Tongue (tissue), 2 donors: ENCODE results near the gene ESYT2. TPM values are rescaled to one million over a fixed set of nuclear protein-coding genes. Genes with fewer than 3 reads are reported as not detected.
A peak's percentile ranks its signal among the peaks of the same experiment; 100 is the strongest.

Experiments
- DNase-seq: peaks from one replicate; pipeline ENCODE4 v3.0.0-alpha.2; 2015
- total RNA-seq: library from RNA; depleted of rRNA; stranded (reverse); fragments of >200 nt; gene quantifications from one replicate; pipeline ENCODE4 v1.2.3, GENCODE V29; 2014

ESYT2 gene
- total RNA-seq, 1 donor from 2014 or later = 119 TPM

DNA sequence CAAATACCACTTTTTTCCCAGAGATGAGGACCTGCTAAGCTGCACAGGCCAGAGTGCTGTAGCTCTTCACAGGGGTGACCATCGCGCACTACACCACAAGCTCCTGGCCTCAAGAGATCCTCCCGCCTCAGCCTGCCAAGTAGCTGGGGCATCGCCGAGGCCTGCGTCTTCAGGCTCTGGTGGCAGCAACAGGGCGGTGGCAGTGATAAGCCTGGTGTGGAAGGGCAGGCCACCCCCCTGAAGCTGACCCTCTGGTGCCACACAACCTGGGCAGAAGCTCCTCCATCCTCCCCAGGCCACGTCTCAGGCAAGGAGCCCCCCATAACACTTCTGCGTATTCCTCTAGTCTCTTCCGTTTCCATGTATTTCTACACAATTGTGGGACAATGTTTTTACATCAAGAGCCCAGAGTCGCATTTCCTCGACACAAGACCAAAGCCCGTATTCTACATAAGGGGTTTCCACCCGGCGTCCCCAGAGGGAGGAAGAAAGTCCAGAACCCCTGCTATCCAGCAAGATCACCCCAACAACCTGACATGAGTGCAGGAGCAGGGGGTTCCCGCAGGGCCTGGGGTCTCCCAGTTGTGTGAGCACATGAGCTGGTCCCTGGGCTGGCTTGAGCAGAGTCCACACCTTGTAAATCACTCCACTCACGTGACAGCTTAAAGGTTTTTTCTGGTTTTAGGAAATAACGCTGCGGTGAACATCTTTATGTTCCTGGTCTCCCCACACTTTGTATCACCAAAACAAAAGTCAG lies 87.1 kb downstream of the ESYT2 start:
- DNase-seq = no peak

DNA sequence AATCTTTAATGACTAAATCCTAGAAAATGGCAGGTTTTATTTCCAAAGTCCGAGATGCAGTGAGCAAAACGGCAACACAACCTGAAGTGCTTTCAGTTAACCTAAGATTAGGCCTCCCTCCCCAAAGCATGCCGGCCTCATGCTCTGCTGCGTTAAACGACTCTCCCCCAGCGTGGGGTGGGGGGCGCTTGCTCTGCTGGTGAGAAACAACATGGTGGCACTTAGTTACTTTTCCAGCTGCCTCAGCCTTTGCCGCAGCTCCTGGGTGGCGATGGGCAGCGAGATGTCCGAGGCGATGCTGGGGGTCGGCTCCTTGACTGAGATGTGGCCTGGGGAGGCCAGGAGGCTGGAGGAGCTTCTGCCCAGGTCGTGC lies 88.0 kb downstream of the ESYT2 start:
- DNase-seq = no peak

DNA sequence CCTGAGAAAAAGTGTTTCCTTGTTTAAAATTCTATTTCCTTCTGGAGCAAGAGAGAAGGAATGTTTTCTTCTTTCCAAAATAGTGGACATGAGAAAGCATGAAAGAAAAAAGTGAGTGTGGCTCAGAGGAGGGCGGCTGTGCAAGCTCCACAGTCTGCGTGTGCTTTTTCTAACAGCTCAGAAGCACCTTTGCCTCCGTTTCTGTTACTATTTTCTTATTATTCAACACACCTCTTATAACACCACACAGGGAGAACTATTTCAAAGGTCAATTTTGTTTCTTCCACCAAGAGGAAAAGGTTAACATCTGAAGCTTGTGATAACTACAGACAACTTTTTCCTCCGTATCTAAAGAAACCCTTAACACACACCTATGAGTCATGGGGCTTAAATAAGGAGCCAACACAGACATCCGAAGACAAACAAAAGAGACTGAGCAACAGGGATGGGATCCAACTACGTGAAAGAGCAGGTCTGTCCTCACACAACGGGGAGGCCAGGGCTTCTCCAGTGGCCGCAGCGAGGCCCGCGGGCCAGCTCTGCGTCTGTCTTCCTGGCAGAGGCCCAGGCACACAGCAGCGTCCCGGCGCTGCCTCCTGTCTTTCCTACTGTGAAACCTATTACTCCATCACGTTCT lies 88.5 kb downstream of the ESYT2 start:
- DNase-seq = no peak

DNA sequence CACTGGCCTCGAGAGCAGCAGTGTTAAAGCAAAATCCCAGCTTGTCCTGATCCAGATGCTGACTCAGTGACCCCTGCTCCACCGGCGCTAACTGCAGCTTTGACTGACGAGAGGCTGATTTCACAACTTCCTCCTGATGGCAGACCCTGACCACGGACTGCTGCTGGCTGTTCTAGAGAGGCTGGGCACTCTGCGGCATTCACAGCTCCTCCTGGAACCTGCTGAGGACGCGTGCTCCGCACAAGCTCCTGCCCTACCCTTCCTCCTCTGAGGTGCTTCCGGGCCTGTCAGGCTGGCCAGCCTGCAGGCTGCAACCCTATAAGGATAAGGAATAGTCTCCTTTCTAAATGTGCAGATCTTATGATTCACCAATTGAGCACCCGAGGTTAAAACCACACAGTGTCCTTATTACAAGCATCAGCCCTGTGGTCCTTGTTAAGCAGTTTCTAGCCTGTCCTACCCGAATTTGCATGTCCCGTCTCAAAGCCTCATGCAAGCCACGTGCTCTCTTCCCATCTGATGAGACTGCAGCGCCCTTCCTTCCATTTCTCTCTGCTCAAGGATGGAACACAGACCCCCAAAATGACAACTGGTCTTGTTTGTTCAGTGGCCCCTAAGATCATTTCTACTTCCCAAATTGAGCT lies 89.2 kb downstream of the ESYT2 start:
- DNase-seq = no peak

DNA sequence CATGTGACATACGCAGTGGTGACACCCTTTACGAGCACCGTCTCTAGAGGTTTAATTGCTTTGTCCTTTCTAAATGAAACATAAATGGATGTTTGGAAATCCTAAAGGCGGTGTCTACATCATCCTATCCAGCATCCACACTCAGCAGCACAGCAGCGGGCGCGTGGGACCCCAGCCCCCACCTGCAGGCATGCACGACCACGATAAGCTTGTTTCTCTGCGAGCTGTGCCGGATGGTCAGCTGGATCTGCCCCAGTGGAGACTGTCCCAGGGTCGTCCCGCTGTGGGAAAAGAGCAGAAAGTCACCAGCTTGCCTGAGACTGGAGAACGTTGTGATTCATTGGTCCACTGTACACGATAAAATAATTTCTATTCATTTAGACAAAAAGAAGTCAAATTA lies 90.5 kb downstream of the ESYT2 start:
- no peak for DNase-seq

DNA sequence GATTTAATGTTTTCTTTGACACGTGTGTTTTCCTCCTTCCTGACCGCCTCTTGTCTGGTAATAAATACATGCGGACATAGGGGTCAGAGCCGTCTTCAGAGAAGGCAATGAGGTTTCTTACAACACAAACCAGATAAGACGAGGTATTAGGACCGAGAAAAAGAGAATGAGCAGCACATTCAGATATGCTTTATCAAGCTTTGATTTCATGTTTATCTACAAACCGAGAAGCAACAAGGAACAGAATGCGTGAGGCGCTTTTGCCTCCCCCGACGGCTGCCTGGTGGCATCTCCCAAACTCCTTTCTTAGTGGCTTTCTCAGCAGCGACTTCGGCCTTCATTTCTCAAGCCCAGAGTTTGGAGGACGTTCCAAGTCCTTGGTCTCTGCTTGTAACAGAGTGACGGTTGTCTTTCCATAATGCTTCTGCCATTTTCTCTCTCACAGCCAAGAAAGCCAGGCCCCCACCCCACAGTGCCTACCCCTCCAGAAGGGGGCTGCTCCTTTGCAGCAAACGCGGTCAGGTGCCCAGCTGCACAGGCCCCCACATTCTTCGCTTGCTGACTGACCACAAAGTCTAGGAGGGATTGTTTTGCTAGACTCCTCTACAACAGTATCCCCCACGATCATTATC lies 92.1 kb downstream of the ESYT2 start:
- no peak for DNase-seq

DNA sequence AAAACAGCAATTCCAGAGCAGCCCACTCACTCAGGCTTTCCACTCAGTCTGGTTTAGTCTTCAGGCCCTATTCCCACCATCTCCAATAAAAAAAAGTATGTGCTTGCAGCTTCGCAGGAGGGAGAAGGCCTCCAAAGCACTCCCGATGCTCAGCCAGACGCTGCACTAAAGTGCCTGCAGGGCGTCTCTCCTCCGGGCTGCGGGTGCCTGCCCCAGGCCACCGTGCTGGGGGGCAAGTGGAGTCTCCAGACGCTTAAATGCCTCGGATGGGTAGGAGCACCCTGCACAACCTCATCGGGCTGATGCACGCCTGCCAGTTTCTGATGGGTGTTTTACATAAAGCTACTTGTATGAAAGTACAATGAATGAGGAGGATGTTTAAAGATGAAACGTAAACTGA lies 93.4 kb downstream of the ESYT2 start:
- no peak for DNase-seq

DNA sequence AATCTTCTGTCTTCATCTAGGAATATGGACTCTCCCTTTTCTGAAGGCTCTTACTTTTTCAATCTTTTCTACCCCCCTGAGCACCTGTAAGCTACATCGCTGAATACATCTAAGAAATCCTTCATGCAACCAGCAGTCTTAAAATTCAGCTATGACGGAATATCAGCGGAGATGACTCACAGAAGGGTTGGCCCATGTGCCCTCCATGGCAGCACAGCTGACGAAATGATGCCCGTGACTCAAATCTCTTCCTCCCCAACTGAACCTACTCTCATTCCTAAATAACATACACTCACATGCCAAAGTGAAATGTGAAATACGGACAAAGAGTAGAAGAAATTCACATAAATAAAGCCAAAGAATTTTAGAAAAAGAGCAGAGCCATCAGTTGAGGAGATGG lies 94.4 kb downstream of the ESYT2 start:
- DNase-seq = no peak

DNA sequence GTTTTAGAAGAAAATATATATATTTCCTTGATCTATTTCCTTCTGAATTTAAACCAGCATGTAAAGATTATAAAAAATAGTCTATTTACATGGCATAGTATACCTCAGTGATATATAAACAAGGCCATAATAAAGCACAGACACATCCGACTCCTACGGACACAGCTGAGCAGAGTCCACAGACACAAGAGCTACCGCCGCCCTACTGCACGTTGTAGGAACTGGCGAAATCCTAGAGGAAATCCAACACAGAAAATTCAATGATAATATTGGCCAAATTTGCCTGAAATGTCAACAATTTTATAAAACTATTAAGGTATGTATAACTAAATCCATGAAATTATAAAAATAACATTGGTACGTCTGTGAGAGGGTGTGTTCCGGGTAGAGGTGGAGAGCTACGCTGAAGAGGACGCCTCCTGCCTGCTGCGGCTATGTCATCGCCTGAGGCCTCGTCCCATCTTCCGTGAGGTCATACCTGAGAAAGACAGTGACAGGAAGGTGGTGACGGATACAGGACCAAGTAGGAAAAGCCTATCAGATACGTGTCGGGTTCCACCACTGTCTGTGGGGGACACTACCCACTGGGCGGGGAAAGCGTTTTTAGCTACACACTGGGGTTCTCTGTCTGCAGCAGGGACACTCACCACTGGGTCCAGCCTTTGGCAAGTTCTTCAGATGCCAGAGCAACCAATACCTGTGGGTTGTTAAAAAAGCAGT lies 95.4 kb downstream of the ESYT2 start:
- DNase-seq = no peak

DNA sequence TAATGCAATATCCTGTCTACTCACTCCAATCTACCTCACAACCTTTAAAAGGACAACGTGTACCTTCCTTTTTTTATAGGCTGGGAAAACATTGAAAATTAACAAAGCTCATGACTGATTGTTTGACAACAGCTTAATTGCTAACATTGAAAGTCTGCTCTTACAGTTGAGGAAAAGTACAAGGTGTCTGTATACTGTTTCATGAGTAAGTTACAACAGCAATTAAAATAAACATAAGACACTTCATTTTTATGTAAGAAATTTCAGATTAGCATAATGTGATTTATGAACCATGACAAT lies 96.1 kb downstream of the ESYT2 start:
- no peak for DNase-seq

DNA sequence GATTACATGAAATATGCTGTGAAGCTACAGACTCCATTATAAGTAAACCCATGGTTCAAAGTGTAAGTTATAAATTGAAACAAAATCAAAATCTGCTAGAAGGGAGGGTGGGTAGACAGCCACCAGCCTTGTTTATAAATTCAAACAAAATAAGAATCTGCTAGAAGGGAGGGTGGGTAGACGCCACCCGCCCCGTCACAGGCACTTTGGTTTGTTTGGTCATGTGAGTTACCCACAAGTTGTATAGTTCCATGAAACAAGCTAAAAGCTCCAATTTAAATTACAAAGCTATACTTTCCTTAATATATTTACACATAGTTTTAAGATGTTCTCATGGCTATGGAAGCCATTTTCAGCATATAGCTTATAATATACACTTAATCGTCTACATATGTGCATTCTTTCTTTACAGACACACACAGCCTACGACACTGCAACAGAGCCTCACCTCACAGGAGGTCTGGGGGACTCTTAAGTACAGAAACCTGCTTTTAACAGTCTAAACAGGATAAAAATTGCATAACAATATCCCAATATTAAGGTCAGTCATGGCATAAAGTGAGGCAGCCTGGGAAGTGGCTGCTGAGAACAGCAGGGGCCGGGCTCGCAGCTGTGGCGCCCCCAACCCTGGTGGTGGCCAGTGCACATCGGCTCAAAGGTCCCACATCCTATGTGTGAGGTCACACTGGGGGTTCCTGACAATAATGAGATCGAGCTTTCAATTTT lies 96.7 kb downstream of the ESYT2 start:
- DNase-seq = no peak

DNA sequence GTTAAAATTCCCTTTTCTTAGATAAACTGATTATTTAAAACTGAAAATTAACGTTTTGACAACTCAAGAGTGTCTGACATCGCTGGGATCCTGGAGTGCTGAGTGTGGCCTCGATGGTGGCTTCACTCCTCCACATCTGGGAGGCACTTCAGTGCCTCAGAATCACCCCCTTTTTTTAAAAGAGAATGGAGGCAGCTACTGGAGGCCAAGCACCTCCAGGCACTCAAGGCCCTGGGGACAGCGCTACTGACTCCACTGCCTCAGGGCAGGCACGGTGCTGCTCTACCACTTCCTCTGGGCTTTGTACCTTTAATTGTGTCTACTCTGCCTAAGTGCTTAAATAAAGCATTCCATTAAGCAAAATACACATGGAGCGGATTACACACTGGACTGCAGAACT lies 97.5 kb downstream of the ESYT2 start:
- DNase-seq = no peak

DNA sequence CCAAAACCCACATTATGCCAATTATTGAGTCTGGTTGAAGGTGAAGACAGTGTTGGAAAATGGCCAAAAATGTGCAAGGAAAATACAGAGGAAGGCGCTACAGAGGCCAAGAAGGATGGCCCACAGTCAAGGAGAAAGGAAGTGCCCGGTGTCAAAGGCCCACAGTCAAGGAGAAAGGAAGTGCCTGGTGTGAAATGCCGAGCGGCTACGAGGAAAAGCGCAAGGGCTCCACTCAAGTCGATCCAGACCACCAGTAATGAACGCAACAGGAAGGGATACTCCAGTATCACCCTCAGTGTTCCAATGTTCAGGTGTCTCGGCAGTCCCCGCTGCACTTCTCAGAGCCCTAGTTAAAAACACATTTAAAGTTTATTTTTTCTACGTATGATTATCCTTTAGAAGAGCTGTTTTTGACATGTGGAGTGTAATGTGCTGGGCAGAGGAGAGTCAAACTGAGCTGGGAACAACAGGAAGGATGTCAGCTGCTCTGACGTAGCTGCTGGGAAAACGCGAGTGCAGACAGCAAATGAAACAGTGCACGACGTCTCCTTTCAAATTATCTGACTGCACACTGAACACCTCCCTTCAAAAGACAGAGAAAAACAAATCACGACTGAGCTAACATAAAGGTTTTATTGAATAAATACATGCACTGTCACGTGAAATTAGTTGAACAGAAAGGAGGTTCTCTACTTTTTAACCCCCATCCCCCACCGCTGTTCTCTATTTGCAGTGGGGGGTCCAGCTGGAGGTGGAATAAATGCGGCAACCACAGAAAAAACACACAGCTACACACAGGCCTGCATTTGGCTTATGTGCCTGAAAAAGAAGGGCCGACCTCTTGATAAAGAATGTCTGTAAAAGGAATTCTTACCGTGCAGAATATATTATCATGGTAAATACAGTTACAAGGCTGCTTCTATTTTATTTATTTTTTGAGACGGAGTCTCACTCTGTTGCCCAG lies 98.6 kb downstream of the ESYT2 start:
- DNase-seq = peak; percentile 47

DNA sequence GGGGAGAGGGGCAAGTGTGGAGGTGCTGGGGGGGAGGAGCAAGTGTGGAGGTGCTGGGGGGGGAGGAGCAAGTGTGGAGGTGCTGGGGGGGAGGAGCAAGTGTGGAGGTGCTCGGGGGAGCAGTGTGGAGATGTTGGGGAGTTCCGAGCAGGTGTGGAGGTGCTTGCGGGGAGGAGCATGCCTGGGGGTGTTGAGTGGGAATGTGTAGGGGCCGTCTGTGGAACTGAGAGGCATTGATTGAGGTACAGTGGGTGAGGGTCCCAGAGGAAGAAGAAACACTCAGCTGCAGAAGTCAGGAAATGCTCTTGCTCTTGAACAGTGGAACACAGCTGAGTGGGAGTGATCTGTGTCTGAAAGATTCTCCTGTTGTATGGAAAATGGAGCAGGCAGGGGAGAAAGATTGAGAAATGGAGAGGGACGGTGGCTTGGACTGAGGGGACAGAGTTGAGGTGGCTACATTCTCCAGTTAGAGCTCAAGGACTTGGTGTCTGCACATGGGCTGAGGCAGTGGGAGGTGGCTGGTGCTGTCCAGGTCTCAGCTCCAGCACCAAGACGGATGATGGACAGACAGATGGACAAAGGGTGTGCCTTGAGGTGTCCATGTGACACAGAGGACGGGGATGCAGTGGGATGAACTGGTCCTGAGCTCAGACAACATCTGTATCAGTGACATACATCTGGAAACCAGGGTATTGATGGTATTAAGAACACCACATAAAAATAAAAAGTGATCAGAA lies 99.5 kb downstream of the ESYT2 start:
- no peak for DNase-seq

DNA sequence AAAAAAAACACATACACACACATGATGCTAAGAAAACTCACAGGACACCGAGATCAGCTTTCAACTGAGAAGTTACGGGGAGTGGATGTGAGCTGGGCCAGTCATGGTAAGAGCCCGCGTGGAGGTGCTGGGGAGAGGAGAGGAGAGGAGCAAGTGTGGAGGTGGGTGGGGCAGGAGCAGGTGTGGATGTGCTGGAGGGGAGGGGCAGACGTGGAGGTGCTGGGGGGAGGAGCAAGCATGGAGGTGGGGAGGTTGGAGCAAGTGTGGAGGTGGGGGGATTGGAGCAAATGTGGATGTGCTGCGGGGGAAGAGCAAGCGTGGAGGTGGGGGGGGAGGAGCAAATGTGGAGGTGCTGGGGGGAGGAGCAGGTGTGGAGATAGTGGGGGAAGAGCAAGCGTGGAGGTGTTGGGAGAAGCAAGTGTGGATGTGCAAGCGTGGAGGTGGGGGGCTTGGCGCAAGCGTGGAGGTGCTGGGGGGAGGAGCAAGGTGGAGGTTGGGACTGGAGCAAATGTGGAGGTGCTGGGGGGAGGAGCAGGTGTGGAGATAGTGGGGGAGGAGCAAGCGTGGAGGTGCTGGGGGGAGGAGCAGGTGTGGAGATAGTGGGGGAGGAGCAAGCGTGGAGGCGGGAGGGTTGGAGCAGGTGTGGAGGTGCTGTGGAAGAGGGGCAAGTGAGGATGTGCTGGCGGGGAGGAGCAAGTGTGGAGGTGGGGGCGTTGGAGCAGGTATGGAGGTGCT lies 100.2 kb downstream of the ESYT2 start:
- DNase-seq = no peak

DNA sequence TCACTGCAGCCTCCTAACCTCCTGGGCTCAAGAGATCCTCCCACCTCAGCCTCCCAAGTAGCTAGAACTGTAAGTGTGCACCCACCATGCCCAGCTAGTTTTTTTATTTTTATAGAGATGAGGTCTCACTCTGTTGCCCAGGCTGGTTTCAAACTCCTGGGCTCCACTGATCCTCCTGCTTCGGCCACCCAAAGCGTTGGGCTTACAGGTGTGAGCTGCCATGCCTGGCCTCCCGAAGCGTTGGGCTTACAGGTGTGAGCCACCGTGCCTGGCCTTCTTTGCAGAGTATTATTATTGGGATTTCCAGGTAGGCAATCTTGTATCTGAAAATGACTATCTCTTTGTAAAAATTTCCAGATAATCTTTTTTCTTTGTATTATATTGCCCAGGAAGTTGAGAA lies 101.6 kb downstream of the ESYT2 start:
- no peak for DNase-seq

DNA sequence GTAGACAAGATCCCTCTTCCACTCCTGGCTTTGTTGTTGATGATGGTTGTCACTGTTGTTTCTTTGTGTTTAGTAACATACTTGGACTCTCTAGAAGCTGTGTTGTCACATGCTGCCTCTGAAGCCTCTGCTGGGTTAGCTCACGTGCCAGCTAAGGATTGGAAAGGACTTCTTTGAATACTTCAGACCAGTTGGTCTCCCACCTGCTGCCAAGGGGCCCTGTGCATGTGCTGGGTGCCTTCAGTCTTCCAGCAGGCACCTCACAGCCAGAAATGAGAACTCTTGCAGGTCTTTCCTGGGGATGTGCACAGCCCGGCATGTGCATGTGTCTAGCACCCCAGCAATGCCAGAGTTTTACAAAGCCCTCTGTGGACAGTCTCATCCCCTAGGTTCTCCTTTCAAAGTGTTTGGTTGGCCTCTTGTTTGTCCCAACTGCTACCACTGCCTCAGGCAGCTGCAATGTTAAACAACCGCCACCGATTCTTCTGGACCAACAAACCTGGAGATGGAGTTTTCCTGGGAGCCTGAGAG lies 103.0 kb downstream of the ESYT2 start:
- DNase-seq = peak; percentile 37

DNA sequence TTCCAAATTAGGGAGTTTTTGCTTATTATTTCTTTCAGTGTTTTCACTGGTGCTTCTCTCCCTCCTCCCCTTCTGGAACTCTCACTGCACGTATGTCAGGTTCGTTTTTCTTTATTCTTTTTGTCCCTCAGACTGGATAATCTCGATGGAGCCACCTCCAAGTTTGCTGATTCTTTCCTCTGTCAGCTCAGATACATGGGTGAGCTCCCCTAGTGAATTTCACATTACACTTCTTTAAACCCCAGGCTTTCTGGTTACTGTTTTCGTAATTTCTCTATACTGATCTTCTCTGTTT lies 103.9 kb downstream of the ESYT2 start:
- no peak for DNase-seq
